Measurements from ENCODE around the gene ZNF581.

DNA sequence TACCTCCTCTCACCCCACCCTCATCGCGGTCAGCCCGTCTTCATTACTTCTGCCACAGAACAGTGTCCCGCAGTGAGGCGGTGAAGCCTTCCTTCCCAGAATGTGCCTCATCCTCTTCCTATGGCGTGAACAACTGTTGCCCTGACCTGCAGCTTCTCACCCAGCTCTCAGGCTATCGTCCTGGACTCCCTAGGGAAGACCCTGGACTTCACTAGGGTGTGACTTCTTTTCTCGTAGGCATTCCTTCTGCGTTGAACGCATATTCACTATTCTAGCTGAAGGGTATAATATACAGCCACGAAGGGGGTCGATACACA, 37.0 kb upstream of the ZNF581 start:
- TF ChIP-seq, protein P1, sequence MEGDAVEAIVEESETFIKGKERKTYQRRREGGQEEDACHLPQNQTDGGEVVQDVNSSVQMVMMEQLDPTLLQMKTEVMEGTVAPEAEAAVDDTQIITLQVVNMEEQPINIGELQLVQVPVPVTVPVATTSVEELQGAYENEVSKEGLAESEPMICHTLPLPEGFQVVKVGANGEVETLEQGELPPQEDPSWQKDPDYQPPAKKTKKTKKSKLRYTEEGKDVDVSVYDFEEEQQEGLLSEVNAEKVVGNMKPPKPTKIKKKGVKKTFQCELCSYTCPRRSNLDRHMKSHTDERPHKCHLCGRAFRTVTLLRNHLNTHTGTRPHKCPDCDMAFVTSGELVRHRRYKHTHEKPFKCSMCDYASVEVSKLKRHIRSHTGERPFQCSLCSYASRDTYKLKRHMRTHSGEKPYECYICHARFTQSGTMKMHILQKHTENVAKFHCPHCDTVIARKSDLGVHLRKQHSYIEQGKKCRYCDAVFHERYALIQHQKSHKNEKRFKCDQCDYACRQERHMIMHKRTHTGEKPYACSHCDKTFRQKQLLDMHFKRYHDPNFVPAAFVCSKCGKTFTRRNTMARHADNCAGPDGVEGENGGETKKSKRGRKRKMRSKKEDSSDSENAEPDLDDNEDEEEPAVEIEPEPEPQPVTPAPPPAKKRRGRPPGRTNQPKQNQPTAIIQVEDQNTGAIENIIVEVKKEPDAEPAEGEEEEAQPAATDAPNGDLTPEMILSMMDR (IDR thresholded peaks at IDR 0.05; ENCODE audit: insufficient read depth, low read depth, low read length) = no peak
- no peak for TF ChIP-seq EZH2 (IDR thresholded peaks at IDR 0.05; ENCODE audit: insufficient read depth, low read length)
